GM19438 (cell line): ENCODE results near the gene KLHL7.
"Not testable (repeated sequence)": the region's sequence is repeated elsewhere in the genome, so short reads cannot be mapped to it uniquely, and the experiment has no call there.

Experiments used
- ATAC-seq: cut with Tn5 transposase; IDR thresholded peaks from one replicate; pipeline ENCODE4 v1.9.1; 2021; ENCODE audit warnings: low read depth; ENCODE audit not compliant: unreplicated experiment

The KLHL7 gene

DNA sequence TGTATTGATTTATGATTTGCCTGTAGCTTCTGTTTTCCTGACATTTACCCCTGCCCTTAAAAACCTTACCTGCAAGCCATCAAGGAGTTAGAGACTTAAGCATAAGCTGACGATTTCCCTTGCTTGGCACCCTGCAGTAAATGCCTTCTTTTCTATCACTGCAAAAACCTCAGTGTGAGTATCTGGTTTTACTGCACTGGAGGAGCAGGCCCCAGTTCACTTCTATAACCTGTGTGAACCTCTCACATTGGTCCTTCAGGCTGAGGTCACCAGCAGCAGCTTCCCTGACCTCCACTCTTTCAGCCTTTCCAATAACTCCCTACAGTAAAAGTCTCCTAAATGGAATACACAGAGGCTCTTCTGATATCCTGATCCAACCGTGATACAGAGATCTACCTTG lies 106.8 kb downstream of the KLHL7 start:
- no peak for ATAC-seq

DNA sequence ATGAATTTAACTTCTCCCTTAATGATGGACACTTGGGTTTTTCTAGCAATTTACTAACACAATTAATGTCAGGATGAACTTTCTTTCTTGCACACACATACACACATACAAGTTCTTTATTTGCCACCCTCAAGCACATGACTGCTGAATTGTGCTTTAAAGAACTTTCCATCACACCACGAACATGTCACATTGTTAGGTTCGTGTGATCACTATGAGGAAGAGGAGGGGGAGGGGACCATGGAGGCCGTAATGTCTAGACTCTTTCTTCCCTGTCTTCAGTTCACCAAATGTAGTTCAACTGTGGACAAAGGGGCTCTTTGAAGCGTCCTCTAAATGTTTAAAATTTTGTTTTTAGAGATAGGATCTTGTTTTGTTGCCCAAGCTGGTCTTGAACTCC lies 107.3 kb downstream of the KLHL7 start:
- ATAC-seq, result no peak

DNA sequence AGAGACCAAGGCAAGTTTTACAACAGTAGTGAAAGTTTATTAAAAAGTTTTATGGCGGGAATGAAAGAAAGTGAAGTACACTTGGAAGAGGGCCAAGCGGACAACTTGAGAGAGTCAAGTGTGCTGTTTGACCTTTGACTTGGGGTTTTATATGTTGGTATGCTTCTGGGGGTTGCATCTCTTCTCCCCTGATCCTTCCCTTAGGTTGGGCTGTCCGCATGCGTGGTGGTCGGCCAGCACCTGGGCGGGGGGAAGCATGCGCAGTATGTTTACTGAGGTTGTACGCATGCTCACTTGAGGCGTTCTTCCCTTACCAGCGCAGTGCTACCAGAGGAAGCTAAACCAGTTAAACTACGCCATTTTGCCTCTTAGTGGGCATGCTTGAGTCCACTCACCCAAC lies 108.2 kb downstream of the KLHL7 start:
- ATAC-seq, result no peak

- ATAC-seq, result no peak
These were observed 108.8 kb downstream of the KLHL7 start for GRCh38 chr7:23214423-23214822.

DNA sequence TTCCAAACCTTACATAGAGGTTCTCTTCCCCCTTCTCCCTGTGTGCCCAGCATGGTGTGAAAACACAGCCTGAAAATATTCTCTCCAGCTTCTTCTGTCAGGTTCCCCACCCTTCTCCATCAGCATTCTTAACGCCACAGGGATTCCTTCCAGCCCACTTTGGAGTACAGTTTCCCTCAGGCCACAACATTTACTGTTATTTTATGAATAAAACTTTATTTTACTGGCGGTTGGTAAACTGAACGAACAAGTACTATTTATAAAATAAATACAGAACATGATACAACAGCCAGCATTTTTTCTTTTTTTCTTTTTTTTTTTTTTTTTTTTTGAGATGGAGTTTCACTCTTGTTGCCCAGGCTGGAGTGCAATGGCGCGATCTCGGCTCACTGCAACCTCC lies 109.4 kb downstream of the KLHL7 start:
- no peak for ATAC-seq

- no peak for ATAC-seq
These were observed 110.4 kb downstream of the KLHL7 start for GRCh38 chr7:23216021-23216420.

DNA sequence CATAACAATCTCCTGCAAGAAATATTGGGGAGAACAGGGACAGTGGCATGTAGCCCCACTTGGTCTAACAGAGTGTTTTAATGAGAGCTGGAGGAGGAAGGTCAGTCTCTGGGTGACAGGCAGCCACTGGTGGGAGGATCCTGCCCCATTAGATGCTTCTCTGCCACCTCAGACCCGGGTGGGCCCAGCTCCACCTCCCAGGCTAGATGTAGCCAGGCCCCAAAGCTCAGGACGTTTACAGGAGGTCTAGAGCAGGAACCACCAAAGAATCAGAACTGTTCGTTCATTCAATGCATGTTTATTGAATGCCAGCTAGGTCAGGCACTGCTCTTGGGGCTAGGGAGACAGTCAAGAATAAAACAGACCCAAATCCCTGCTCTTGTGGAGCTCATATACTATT lies 112.6 kb downstream of the KLHL7 start:
- no peak for ATAC-seq

DNA sequence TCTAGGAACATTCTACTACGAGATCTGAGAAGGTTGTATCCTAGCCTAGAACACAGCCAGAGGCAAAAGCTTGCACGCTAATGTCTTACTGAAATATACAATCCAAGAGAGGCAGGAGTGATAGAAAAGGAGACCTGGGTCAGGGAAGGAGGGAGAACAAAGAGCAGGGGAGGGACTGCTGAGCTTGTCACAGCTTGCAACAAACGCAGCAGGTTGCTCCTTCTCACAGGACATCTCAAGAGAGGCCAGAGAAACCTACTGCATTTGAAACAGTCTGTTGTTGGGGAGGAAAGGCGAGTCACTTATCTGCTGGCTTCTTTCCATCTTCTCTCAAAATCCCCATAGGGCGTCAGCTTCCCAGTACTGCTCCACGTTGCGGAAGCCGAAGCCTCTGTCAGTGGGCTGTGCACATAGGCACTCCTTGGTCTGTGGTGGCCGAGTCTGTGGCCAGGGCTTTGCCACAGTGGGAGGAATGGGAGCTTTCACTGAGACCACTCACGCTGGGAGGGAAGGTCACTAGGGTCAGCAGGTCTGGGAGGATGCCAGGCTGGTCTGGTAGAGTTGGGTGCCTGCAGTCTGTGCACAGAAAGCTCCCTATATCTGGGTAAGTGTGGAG lies 115.2 kb downstream of the KLHL7 start:
- ATAC-seq, result no peak

GRCh38 chr7:23222439-23223030 lies 117.0 kb downstream of the KLHL7 start:
- ATAC-seq, result no peak

DNA sequence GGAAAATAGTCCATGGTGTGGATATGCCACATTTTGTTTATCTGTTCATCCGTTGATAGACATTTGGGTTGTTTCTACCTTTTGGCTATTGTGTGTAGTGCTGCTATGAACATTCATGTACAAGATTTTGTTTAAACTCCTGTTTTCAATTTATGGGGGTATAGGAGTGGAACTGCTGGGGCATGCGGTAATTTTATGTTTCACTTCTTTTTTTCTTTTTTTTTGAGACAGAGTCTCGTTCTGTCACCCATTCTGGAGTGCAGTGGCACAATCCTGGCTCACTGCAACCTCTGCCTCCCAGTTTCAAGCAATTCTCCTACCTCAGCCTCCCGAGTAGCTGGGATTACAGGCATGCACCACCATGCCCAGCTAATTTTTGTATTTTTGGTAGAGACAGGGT lies 118.8 kb downstream of the KLHL7 start:
- not testable (repeated sequence) for ATAC-seq

- no peak for ATAC-seq
These were observed 121.4 kb downstream of the KLHL7 start for GRCh38 chr7:23226844-23227450.
